MM.1S (cell line): ENCODE data around the gene CAPN9.
"Not testable (repeated sequence)": the region's sequence is repeated elsewhere in the genome, so short reads cannot be mapped to it uniquely, and the experiment has no call there.

Experiments used
- DNase-seq: peaks from one replicate; pipeline ENCODE4 v3.0.0-alpha.2; 2015
- H2AFZ ChIP-seq: fragments of 300-600 bp; sonication (generic); 2 replicates; pipeline ENCODE4 v1.6.0; 2016; ENCODE audit warnings: antibody characterized with exemption, low read length
- H3F3A ChIP-seq: fragments of 300-600 bp; sonication (generic); 2 replicates; pipeline ENCODE4 v1.6.1; 2016; ENCODE audit warnings: mild to moderate bottlenecking, antibody characterized with exemption, low read length, moderate library complexity, mixed read lengths; ENCODE audit not compliant: insufficient read depth
- H3K27ac ChIP-seq: fragments of 300-600 bp; sonication (generic); 2 replicates; pipeline ENCODE4 v1.5.1; 2016; ENCODE audit warnings: mild to moderate bottlenecking, low read length
- H3K27me3 ChIP-seq: fragments of 300-600 bp; sonication (generic); replicated peaks from 2 replicates; pipeline ENCODE4 v1.6.0; 2016; ENCODE audit warnings: low read length; ENCODE audit not compliant: insufficient read depth
- H3K36me3 ChIP-seq: fragments of 300-600 bp; sonication (generic); replicated peaks from 2 replicates; pipeline ENCODE4 v1.6.1; 2016; ENCODE audit warnings: mild to moderate bottlenecking, low read length, mixed read lengths; ENCODE audit not compliant: insufficient read depth
- H3K4me1 ChIP-seq: fragments of 300-600 bp; sonication (generic); 2 replicates; pipeline ENCODE4 v1.6.1; 2016; ENCODE audit warnings: low read length, mixed read lengths
- H3K4me2 ChIP-seq: fragments of 300-600 bp; sonication (generic); 2 replicates; pipeline ENCODE4 v1.6.0; 2016; ENCODE audit warnings: low read depth, low read length
- H3K4me3 ChIP-seq: fragments of 300-600 bp; sonication (generic); 2 replicates; pipeline ENCODE4 v1.5.1; 2016; ENCODE audit warnings: low read length, mixed read lengths
- H3K79me2 ChIP-seq: fragments of 300-600 bp; sonication (generic); 2 replicates; pipeline ENCODE4 v1.6.1; 2016; ENCODE audit warnings: mixed run types, low read length, mixed read lengths
- H3K9ac ChIP-seq: fragments of 300-600 bp; sonication (generic); 2 replicates; pipeline ENCODE4 v1.6.1; 2016; ENCODE audit warnings: low read length, mixed read lengths
- H3K9me2 ChIP-seq: fragments of 300-600 bp; sonication (generic); replicated peaks from 2 replicates; pipeline ENCODE4 v1.6.1; 2016; ENCODE audit warnings: mild to moderate bottlenecking, low read length, mixed read lengths; ENCODE audit not compliant: insufficient read depth
- H3K9me3 ChIP-seq: fragments of 300-600 bp; sonication (generic); replicated peaks from 2 replicates; pipeline ENCODE4 v1.6.1; 2016; ENCODE audit warnings: mild to moderate bottlenecking, low read length, mixed read lengths; ENCODE audit not compliant: insufficient read depth
- H4K20me1 ChIP-seq: fragments of 300-600 bp; sonication (generic); 2 replicates; pipeline ENCODE4 v1.6.1; 2016; ENCODE audit warnings: mild to moderate bottlenecking, low read length, moderate library complexity, mixed read lengths; ENCODE audit not compliant: insufficient read depth
- CTCF ChIP-seq: fragments of 300-600 bp; sonication (generic); IDR thresholded peaks from 2 replicates; pipeline ENCODE4 v1.5.1; 2016; ENCODE audit warnings: antibody characterized with exemption, low read length, mixed read lengths
- EZH2 ChIP-seq: fragments of 300-600 bp; sonication (generic); optimal IDR thresholded peaks from 2 replicates; pipeline ENCODE3; 2017; ENCODE audit warnings: low read depth, mild to moderate bottlenecking, antibody characterized with exemption, low read length, mixed read lengths
- EZH2phosphoT487 ChIP-seq: fragments of 300-600 bp; sonication (generic); IDR thresholded peaks from 2 replicates; pipeline ENCODE4 v1.6.1; 2018; ENCODE audit warnings: antibody characterized with exemption, low read length

The CAPN9 gene

GRCh38 chr1:230766318-230766717, 19.1 kb downstream of the CAPN9 start:
- H3F3A ChIP-seq, result no peaks in the 10 kb centered on the region
- H3K27me3 ChIP-seq, result no peaks in the 10 kb centered on the region

GRCh38 chr1:230767859-230768612, 20.8 kb downstream of the CAPN9 start:
- not testable (repeated sequence) for H3K4me1 ChIP-seq

More at GRCh38 chr1:230766318-230766717, 19.1 kb downstream of the CAPN9 start:
- Histone ChIP-seq H3K9me3 (no peaks in the 10 kb centered on the region), H3K36me3 (no peaks in the 10 kb centered on the region), H3K4me2 (no peak overlapping the region), H3K79me2 (no peaks in the 10 kb centered on the region), H2AFZ (no peak overlapping the region), H3K27ac (no peak overlapping the region), H3K9me2 (no peaks in the 10 kb centered on the region), H3K4me3 (no peak overlapping the region), H3K9ac (no peak overlapping the region), H4K20me1 (no peaks in the 10 kb centered on the region), H3K4me1 (no peaks in the 10 kb centered on the region)
- no peak for DNase-seq
- TF ChIP-seq EZH2phosphoT487, result no peak
- no peak for TF ChIP-seq CTCF
- no peak for TF ChIP-seq EZH2

GRCh38 chr1:230768903-230769570, 21.8 kb downstream of the CAPN9 start:
- H3K9me2 ChIP-seq, result no peaks in the 10 kb centered on the region
- no peak for DNase-seq

More at GRCh38 chr1:230767859-230768612, 20.8 kb downstream of the CAPN9 start:
- not testable (repeated sequence) for H3K9ac ChIP-seq, H3F3A ChIP-seq, H3K36me3 ChIP-seq, H3K9me3 ChIP-seq, H2AFZ ChIP-seq, H3K9me2 ChIP-seq, H3K79me2 ChIP-seq, H3K4me3 ChIP-seq, H4K20me1 ChIP-seq, H3K27me3 ChIP-seq, H3K4me2 ChIP-seq, DNase-seq, H3K27ac ChIP-seq

More at GRCh38 chr1:230768903-230769570, 21.8 kb downstream of the CAPN9 start:
- no peaks in the 10 kb centered on the region for H3K4me1 ChIP-seq
- no peak overlapping the region for H3K4me2 ChIP-seq
- no peaks in the 10 kb centered on the region for H3F3A ChIP-seq
- H2AFZ ChIP-seq, result no peak overlapping the region
- no peak overlapping the region for H3K4me3 ChIP-seq
- H4K20me1 ChIP-seq, result no peaks in the 10 kb centered on the region
- H3K36me3 ChIP-seq, result no peaks in the 10 kb centered on the region
- no peak overlapping the region for H3K27ac ChIP-seq
- no peak for TF ChIP-seq EZH2
- no peak for TF ChIP-seq CTCF
- no peak for TF ChIP-seq EZH2phosphoT487
- no peaks in the 10 kb centered on the region for H3K79me2 ChIP-seq
- no peak overlapping the region for H3K9ac ChIP-seq
- no peaks in the 10 kb centered on the region for H3K27me3 ChIP-seq
- no peaks in the 10 kb centered on the region for H3K9me3 ChIP-seq
